ENCODE results near the gene ZNF580. TPM values are rescaled to one million over a fixed set of nuclear protein-coding genes. Genes with fewer than 3 reads are reported as not detected.

The ZNF580 gene
- polyA plus RNA-seq, 1 donor (not counting 4 experiments of a cell fraction or from before 2014, with no cell fraction given), result 3.0 TPM

DNA sequence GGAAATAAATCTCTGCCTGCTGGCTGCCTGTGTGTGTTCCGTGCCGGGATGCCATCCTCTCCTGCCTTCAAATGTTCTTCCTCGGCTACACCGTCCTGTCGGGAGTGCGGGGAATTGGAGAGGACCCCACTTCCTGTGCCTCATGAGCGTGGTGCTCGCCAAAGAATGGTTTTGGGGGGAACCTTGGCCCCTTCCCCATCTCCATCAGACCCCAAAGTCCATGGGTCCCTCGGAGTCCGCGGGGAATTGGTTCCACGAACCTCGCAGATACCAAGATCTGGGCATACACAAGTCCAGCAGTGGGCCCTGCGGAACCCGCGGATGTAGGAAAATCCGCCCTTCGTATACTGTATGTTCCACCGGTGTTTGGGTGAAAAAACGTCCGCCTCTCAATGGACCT, 37.7 kb upstream of the ZNF580 start:
- Histone ChIP-seq H3K27me3 (ENCODE audit: control insufficient read depth, extremely low read depth, insufficient read depth, low read length) (no peaks in the 10 kb centered on the region), H4K20me1 (ENCODE audit: control insufficient read depth, extremely low read depth, insufficient read depth, low read length) (no peaks in the 10 kb centered on the region), H3K36me3 (ENCODE audit: control insufficient read depth in 2 of 2, extremely low read depth in 1 of 2, insufficient read depth in 2 of 2, low read length in 2 of 2) (peaks cover 7% of the 10 kb centered on the region in 2 experiments), H3K9me3 (ENCODE audit: control insufficient read depth, low read depth, low read length) (no peaks in the 10 kb centered on the region), H2AFZ (ENCODE audit: control insufficient read depth, low read length) (no peak overlapping the region), H3K4me1 (ENCODE audit: control insufficient read depth, extremely low read depth, insufficient read depth, low read length) (peaks cover 23% of the 10 kb centered on the region), H3K79me2 (ENCODE audit: control insufficient read depth, insufficient read depth, low read length) (peaks cover 21% of the 10 kb centered on the region), H3K4me2 (ENCODE audit: control insufficient read depth, extremely low read depth, insufficient read depth, low read depth, low read length) (no peak overlapping the region), H3K4me3 (ENCODE audit: control insufficient read depth in 2 of 3, extremely low read depth in 1 of 3, insufficient read depth in 2 of 3, low read depth in 1 of 3, low read length in 3 of 3) (no peak overlapping the region), H3K27ac (ENCODE audit: control insufficient read depth, insufficient read depth, low read length) (no peak overlapping the region), H3K9ac (ENCODE audit: control insufficient read depth, extremely low read depth, insufficient read depth, low read length) (no peak overlapping the region), H3K9me1 (ENCODE audit: control insufficient read depth, extremely low read depth, insufficient read depth, low read length) (no peaks in the 10 kb centered on the region)
- dilution Hi-C loops (cut with MboI; ENCODE audit: extremely low pct_ligation_motif_present, low sequenced_read_pairs), result no loop called here
- FAIRE-seq (no peak), DNase-seq (ENCODE audit: low read depth, low spot score) (no peak)
- TF ChIP-seq, protein P1, sequence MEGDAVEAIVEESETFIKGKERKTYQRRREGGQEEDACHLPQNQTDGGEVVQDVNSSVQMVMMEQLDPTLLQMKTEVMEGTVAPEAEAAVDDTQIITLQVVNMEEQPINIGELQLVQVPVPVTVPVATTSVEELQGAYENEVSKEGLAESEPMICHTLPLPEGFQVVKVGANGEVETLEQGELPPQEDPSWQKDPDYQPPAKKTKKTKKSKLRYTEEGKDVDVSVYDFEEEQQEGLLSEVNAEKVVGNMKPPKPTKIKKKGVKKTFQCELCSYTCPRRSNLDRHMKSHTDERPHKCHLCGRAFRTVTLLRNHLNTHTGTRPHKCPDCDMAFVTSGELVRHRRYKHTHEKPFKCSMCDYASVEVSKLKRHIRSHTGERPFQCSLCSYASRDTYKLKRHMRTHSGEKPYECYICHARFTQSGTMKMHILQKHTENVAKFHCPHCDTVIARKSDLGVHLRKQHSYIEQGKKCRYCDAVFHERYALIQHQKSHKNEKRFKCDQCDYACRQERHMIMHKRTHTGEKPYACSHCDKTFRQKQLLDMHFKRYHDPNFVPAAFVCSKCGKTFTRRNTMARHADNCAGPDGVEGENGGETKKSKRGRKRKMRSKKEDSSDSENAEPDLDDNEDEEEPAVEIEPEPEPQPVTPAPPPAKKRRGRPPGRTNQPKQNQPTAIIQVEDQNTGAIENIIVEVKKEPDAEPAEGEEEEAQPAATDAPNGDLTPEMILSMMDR (optimal IDR thresholded peaks at IDR 0.05 in 1 of 3, IDR thresholded peaks at IDR 0.05 in 1 of 3, conservative IDR thresholded peaks at IDR 0.05 in 1 of 3; ENCODE audit: extremely low read depth in 1 of 3, insufficient read depth in 2 of 3, low read length in 3 of 3), result no peak
- no peak for TF ChIP-seq EZH2 (IDR thresholded peaks at IDR 0.05; ENCODE audit: low read length)

DNA sequence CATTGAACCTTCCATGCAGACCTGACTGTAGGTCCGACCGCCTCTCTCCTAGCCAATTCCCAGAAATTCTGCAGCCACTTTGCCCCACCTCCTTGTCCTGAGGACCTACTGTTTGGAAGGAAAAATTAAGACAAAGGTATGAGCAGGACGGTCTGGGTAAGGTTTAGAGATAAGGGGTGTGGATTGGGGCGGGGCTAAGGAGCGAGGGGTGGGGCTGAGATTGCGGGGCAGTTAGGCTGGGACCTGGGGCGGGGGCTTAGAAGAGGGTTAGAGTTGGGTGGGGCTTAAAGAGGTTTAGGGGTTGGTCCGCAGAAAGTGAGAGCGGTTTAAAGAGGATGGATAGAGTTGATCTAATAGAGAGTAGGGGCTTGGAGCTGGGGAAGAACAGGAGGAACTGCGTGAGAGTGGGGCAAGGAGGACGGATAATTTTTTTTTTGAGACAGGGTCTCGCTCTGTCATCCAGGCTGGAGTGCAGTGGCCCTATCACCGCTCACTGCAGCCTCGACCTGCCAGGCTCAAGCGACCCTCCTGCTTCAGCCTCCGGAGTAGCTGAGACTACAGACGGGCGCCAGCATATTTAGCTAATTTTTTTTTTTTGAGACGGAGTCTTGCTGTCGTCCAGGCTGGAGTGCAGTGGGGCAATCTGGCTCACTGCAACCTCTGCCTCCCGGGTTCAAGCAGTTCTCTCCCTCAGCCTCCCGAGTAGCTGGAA, 37.1 kb upstream of the ZNF580 start:
- no peak overlapping the region for H3K4me3 ChIP-seq (ENCODE audit: control insufficient read depth in 2 of 3, extremely low read depth in 1 of 3, insufficient read depth in 2 of 3, low read depth in 1 of 3, low read length in 3 of 3)
- no peaks in the 10 kb centered on the region for H3K9me1 ChIP-seq (ENCODE audit: control insufficient read depth, extremely low read depth, insufficient read depth, low read length)
- H2AFZ ChIP-seq (ENCODE audit: control insufficient read depth, low read length), result no peak overlapping the region
- no peaks in the 10 kb centered on the region for H3K9me3 ChIP-seq (ENCODE audit: control insufficient read depth, low read depth, low read length)
- DNase-seq (ENCODE audit: low read depth, low spot score) (no peak), FAIRE-seq (no peak)
- no peaks in the 10 kb centered on the region for H3K27me3 ChIP-seq (ENCODE audit: control insufficient read depth, extremely low read depth, insufficient read depth, low read length)
- H3K79me2 ChIP-seq (ENCODE audit: control insufficient read depth, insufficient read depth, low read length), result peaks cover 25% of the 10 kb centered on the region
- no peaks in the 10 kb centered on the region for H4K20me1 ChIP-seq (ENCODE audit: control insufficient read depth, extremely low read depth, insufficient read depth, low read length)
- no peak overlapping the region for H3K27ac ChIP-seq (ENCODE audit: control insufficient read depth, insufficient read depth, low read length)
- no peak overlapping the region for H3K4me2 ChIP-seq (ENCODE audit: control insufficient read depth, extremely low read depth, insufficient read depth, low read depth, low read length)
- H3K36me3 ChIP-seq (ENCODE audit: control insufficient read depth in 2 of 2, extremely low read depth in 1 of 2, insufficient read depth in 2 of 2, low read length in 2 of 2), result peaks cover 7% of the 10 kb centered on the region in 2 experiments
- peaks cover 23% of the 10 kb centered on the region for H3K4me1 ChIP-seq (ENCODE audit: control insufficient read depth, extremely low read depth, insufficient read depth, low read length)
- dilution Hi-C loops (cut with MboI; ENCODE audit: extremely low pct_ligation_motif_present, low sequenced_read_pairs), result no loop called here
- TF ChIP-seq, protein P1 (optimal IDR thresholded peaks at IDR 0.05 in 1 of 3, IDR thresholded peaks at IDR 0.05 in 1 of 3, conservative IDR thresholded peaks at IDR 0.05 in 1 of 3; ENCODE audit: extremely low read depth in 1 of 3, insufficient read depth in 2 of 3, low read length in 3 of 3), result no peak
- no peak for TF ChIP-seq EZH2 (IDR thresholded peaks at IDR 0.05; ENCODE audit: low read length)
- H3K9ac ChIP-seq (ENCODE audit: control insufficient read depth, extremely low read depth, insufficient read depth, low read length), result no peak overlapping the region
